SHP77 (cell line): ENCODE data around the gene RAB23.

ENCODE experiments used
- DNase-seq, 2 experiments: peaks; one replicate each; lab custom pipeline; 2025; lab: John Stamatoyannopoulos, UW

RAB23 gene

GRCh38 chr6:57180596-57180995 lies 41.5 kb downstream of the RAB23 start:
- DNase-seq = no peak

- no peak for DNase-seq
These were observed 44.4 kb downstream of the RAB23 start for GRCh38 chr6:57177545-57178265.

GRCh38 chr6:57174511-57174907 lies 47.6 kb downstream of the RAB23 start:
- no peak for DNase-seq

- DNase-seq = no peak
These were observed 48.1 kb downstream of the RAB23 start for GRCh38 chr6:57173886-57174510.

GRCh38 chr6:57173056-57173885 lies 48.8 kb downstream of the RAB23 start:
- peak; percentile 10 to 21 for DNase-seq

GRCh38 chr6:57172136-57173055 lies 49.7 kb downstream of the RAB23 start, which contains the start of gene BAG2:
Gene BAG2, plus strand, starts transcription at chr6:57172326. Its CDS starts 372 bp downstream, at chr6:57172698.
- DNase-seq = peak; percentile 79 to 86

- no peak for DNase-seq
These were observed 57.0 kb downstream of the RAB23 start for GRCh38 chr6:57165080-57165479.

- DNase-seq = no peak
These were observed 58.2 kb downstream of the RAB23 start for GRCh38 chr6:57163956-57164355.

- no peak for DNase-seq
These were observed 59.6 kb downstream of the RAB23 start for GRCh38 chr6:57162516-57162915.

GRCh38 chr6:57162028-57162427 lies 60.1 kb downstream of the RAB23 start:
- no peak for DNase-seq

GRCh38 chr6:57159127-57159526 lies 63.0 kb downstream of the RAB23 start:
- DNase-seq = no peak

- DNase-seq = no peak
These were observed 63.4 kb downstream of the RAB23 start for GRCh38 chr6:57158658-57159057.

GRCh38 chr6:57147955-57148858 lies 73.9 kb downstream of the RAB23 start:
- no peak for DNase-seq

- no peak for DNase-seq
These were observed 74.7 kb downstream of the RAB23 start for GRCh38 chr6:57147401-57147800.

- DNase-seq = no peak
These were observed 78.4 kb downstream of the RAB23 start for GRCh38 chr6:57143690-57144089.

- no peak for DNase-seq
These were observed 80.0 kb downstream of the RAB23 start for GRCh38 chr6:57142178-57142525.

- DNase-seq = no peak
These were observed 80.5 kb downstream of the RAB23 start for GRCh38 chr6:57141451-57142177.

- no peak for DNase-seq
These were observed 84.1 kb downstream of the RAB23 start for GRCh38 chr6:57138026-57138425.

GRCh38 chr6:57137350-57137749 lies 84.8 kb downstream of the RAB23 start:
- DNase-seq = no peak
